ENCODE results near the gene RAD51D.

Gene RAD51D

GRCh38 chr17:35104844-35105450, 14.7 kb downstream of the RAD51D start:
- H3K4me3 ChIP-seq (ENCODE audit: low read depth, low read length), result no peak overlapping the region
- DNase-seq, result no peak
- peaks cover 14% of the 10 kb centered on the region for H3K36me3 ChIP-seq
- no peaks in the 10 kb centered on the region for H3K27me3 ChIP-seq (ENCODE audit: insufficient read depth, low read depth, severe bottlenecking)
- no peak for TF ChIP-seq CTCF (IDR thresholded peaks at IDR 0.05; ENCODE audit: low read depth, low read length)
- no peak overlapping the region for H3K27ac ChIP-seq
- no peaks in the 10 kb centered on the region for H3K9me3 ChIP-seq (ENCODE audit: severe bottlenecking)

GRCh38 chr17:35103271-35103670, 16.4 kb downstream of the RAD51D start:
- peaks cover 14% of the 10 kb centered on the region for H3K36me3 ChIP-seq

DNA sequence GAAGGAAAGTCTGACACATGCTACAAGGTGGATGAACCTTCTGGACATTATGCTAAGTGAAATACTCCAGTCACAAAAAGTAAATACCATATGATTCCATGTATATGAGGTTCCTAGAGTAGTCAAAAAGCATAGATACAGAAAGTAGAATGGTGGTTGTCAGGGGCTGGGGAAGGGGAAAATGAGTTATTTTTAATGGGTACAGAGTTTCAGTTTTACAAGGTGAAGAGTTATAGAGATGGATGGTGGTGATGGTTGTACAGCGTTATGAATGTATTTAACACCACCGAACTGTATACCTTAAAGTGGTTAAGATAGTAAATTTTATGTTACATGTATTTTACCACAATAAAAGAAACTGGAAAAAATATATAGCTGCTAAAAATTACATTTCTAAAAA, 17.9 kb downstream of the RAD51D start:
- peaks cover 14% of the 10 kb centered on the region for H3K36me3 ChIP-seq
- H3K27me3 ChIP-seq (ENCODE audit: insufficient read depth, low read depth, severe bottlenecking), result no peaks in the 10 kb centered on the region
- no peak overlapping the region for H3K27ac ChIP-seq
- no peaks in the 10 kb centered on the region for H3K9me3 ChIP-seq (ENCODE audit: severe bottlenecking)
- no peak overlapping the region for H3K4me3 ChIP-seq (ENCODE audit: low read depth, low read length)
- DNase-seq, result no peak
- no peak for TF ChIP-seq CTCF (IDR thresholded peaks at IDR 0.05; ENCODE audit: low read depth, low read length)

More at GRCh38 chr17:35103271-35103670, 16.4 kb downstream of the RAD51D start:
- no peaks in the 10 kb centered on the region for H3K9me3 ChIP-seq (ENCODE audit: severe bottlenecking)
- DNase-seq, result no peak
- no peaks in the 10 kb centered on the region for H3K27me3 ChIP-seq (ENCODE audit: insufficient read depth, low read depth, severe bottlenecking)
- H3K27ac ChIP-seq, result no peak overlapping the region
- TF ChIP-seq CTCF (IDR thresholded peaks at IDR 0.05; ENCODE audit: low read depth, low read length), result no peak
- no peak overlapping the region for H3K4me3 ChIP-seq (ENCODE audit: low read depth, low read length)

DNA sequence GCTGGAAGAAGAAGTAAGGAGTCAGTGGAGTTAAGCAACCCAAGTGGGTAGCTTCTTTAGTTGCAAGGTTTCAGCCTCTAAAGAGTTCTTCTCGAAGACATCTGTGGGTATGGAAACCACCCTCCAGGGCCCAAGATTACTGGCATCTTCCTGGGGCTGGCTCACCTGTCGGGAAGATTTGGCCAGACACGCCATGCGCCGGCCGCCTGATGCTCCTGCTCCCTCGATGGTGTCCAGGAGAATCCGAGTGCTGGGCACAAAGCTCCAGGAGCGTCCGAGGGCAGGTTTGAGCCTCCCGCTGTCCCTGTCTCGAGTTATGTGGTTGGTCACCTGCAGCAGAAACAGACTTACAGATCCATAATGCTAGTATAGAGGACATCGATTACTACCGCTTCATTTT, 18.6 kb downstream of the RAD51D start:
- Histone ChIP-seq H3K27me3 (ENCODE audit: insufficient read depth, low read depth, severe bottlenecking) (no peaks in the 10 kb centered on the region), H3K27ac (no peak overlapping the region), H3K4me3 (ENCODE audit: low read depth, low read length) (no peak overlapping the region), H3K9me3 (ENCODE audit: severe bottlenecking) (no peaks in the 10 kb centered on the region), H3K36me3 (peaks cover 11% of the 10 kb centered on the region)
- no peak for TF ChIP-seq CTCF (IDR thresholded peaks at IDR 0.05; ENCODE audit: low read depth, low read length)
- no peak for DNase-seq

DNA sequence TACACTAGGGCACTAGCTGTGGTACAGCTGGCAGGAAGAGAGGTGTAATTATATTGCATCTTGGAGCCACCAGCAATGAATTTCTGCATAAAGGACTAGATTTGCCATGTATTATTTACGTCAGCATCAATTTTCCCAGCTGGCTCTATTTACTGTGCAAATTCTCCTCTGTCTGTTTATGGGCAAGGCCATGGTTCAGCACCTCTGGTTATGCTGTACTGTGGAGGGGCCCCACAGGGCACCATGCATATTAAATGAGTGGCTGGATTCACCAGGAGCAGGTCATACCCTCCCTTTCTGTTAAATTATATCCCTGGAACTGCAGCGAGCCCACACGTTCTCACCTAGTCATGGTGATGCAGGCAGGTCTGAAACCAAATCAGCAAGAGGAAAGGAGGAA, 19.8 kb downstream of the RAD51D start:
- no peak for DNase-seq

More for the DNA sequence above, 19.8 kb downstream of the RAD51D start:
- Histone ChIP-seq H3K27me3 (ENCODE audit: insufficient read depth, low read depth, severe bottlenecking) (no peaks in the 10 kb centered on the region), H3K4me3 (ENCODE audit: low read depth, low read length) (no peak overlapping the region), H3K27ac (no peak overlapping the region), H3K36me3 (peaks cover 7% of the 10 kb centered on the region), H3K9me3 (ENCODE audit: severe bottlenecking) (no peaks in the 10 kb centered on the region)
- TF ChIP-seq CTCF (IDR thresholded peaks at IDR 0.05; ENCODE audit: low read depth, low read length), result no peak

Data from WERI-Rb-1 (cell line).